ENCODE measurements around the gene SRPK2.

- no peak for TF ChIP-seq POLR2A (IDR thresholded peaks at IDR 0.05; ENCODE audit: low read depth, low read length)
- no peak for TF ChIP-seq POLR2AphosphoS5 (IDR thresholded peaks at IDR 0.05; ENCODE audit: low read depth, low read length)
- no peak for TF ChIP-seq TAF1 (IDR thresholded peaks at IDR 0.05; ENCODE audit: low read depth, low read length)
- TF ChIP-seq SPI1 (IDR thresholded peaks at IDR 0.05; ENCODE audit: low read depth, low read length), result no peak
- no peak for TF ChIP-seq POU2F2 (IDR thresholded peaks at IDR 0.05; ENCODE audit: low read depth, low read length)
- TF ChIP-seq PAX5 (IDR thresholded peaks at IDR 0.05; ENCODE audit: insufficient read depth, low read length, severe bottlenecking), result no peak
These were observed 91.4 kb downstream of the SRPK2 start for GRCh38 chr7:105297309-105297708.
